Measurements from ENCODE around the gene MS4A8.

DNA sequence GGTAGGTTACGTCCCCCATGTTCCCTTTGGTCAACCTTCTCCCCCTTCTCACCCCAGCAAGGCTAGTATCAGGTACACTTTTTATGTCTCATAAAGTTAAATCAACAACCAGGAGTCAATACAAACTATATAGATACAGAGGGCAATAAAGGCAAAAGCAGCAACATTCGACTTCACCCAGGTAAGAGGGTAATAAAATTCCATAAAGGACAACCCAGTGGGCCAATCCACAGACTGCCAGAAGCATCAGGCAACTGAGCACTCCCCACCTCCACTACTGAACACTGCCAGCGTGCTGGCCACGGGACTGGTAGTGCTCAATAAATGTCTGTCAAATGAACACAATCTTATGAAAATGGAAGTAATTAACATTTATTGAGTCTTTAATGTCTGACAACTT is 20.0 kb downstream of the MS4A8 start:
- no peak for TF ChIP-seq EZH2 (IDR thresholded peaks at IDR 0.05; ENCODE audit: insufficient read depth, low read length)
- TF ChIP-seq, protein P1, sequence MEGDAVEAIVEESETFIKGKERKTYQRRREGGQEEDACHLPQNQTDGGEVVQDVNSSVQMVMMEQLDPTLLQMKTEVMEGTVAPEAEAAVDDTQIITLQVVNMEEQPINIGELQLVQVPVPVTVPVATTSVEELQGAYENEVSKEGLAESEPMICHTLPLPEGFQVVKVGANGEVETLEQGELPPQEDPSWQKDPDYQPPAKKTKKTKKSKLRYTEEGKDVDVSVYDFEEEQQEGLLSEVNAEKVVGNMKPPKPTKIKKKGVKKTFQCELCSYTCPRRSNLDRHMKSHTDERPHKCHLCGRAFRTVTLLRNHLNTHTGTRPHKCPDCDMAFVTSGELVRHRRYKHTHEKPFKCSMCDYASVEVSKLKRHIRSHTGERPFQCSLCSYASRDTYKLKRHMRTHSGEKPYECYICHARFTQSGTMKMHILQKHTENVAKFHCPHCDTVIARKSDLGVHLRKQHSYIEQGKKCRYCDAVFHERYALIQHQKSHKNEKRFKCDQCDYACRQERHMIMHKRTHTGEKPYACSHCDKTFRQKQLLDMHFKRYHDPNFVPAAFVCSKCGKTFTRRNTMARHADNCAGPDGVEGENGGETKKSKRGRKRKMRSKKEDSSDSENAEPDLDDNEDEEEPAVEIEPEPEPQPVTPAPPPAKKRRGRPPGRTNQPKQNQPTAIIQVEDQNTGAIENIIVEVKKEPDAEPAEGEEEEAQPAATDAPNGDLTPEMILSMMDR (IDR thresholded peaks at IDR 0.05; ENCODE audit: insufficient read depth, low read depth, low read length) = no peak

Measured in astrocyte (in vitro differentiated cells and primary cell).